NT2/D1 (cell line): ENCODE results near the gene TTPAL.

Experiments
- SUZ12 ChIP-seq: IDR thresholded peaks from 2 replicates; pipeline ENCODE4 v1.6.1; 2011; ENCODE audit not compliant: insufficient read length, insufficient read depth; ENCODE audit errors: extremely low read depth
- YY1 ChIP-seq: IDR thresholded peaks from 2 replicates; pipeline ENCODE4 v1.6.1; 2011; ENCODE audit not compliant: insufficient read length, insufficient read depth
- ZNF274 ChIP-seq: IDR thresholded peaks from 2 replicates; pipeline ENCODE4 v1.6.1; 2011; ENCODE audit warnings: mild to moderate bottlenecking, low read depth, low read length

- no peak for TF ChIP-seq ZNF274
- TF ChIP-seq YY1 = no peak
- no peak for TF ChIP-seq SUZ12
These were observed 13.9 kb upstream of the TTPAL start for GRCh38 chr20:44461803-44462174.
